ENCODE data around the gene FHAD1. TPM values are rescaled to one million over a fixed set of nuclear protein-coding genes. Genes with fewer than 3 reads are reported as not detected.

Gene FHAD1
- total and polyA plus RNA-seq, 9 of the 15 experiments (the other 6 are each of a cell fraction or from before 2014, with no cell fraction given) = 0.32 to 2.1 (median 1.5) TPM; not detected in 1

- peak; percentile 22; the same call in 1 of the 2 replicates for TF ChIP-seq ARID1B (IDR thresholded peaks at IDR 0.05)
- TF ChIP-seq WHSC1 (IDR thresholded peaks at IDR 0.05; ENCODE audit: low read length) = no peak
- no peak for TF ChIP-seq ARID3A (IDR thresholded peaks at IDR 0.05; ENCODE audit: borderline replicate concordance, low read depth, low read length)
- no peak; the same call in 1 of the 2 replicates for TF ChIP-seq FOXP1 (CRISPR knock-in tag; IDR thresholded peaks at IDR 0.05)
- TF ChIP-seq ZNF239 (CRISPR knock-in tag; IDR thresholded peaks at IDR 0.05) = no peak
- TF ChIP-seq UBTF (IDR thresholded peaks at IDR 0.05; ENCODE audit: borderline replicate concordance in 1 of 2, low read depth in 2 of 2, low read length in 2 of 2) = 0 out of 4 replicates have a peak, but pooled peaks of 1 of the 2 experiments have one; percentile 43
- TF ChIP-seq ELF4 (CRISPR knock-in tag; IDR thresholded peaks at IDR 0.05) = no peak
- no peak for TF ChIP-seq JUND (IDR thresholded peaks at IDR 0.05; ENCODE audit: borderline replicate concordance, low read depth, low read length)
- TF ChIP-seq JUND (tag; IDR thresholded peaks at IDR 0.05; ENCODE audit: borderline replicate concordance, low read depth, low read length) = peak; percentile 48; the same call in 2 of the 3 replicates
- no peak for TF ChIP-seq TARDBP (IDR thresholded peaks at IDR 0.05)
- TF ChIP-seq ZNF12 (CRISPR knock-in tag; IDR thresholded peaks at IDR 0.05) = no peak
- no peak for TF ChIP-seq CLOCK (CRISPR knock-in tag; IDR thresholded peaks at IDR 0.05; ENCODE audit: borderline replicate concordance)
- TF ChIP-seq CBFA2T3 (IDR thresholded peaks at IDR 0.05) = peak; percentile 52
- TF ChIP-seq PML (IDR thresholded peaks at IDR 0.05; ENCODE audit: low read length) = no peak
- TF ChIP-seq CHD1 (IDR thresholded peaks at IDR 0.05; ENCODE audit: low read length) = no peak
- TF ChIP-seq ZNF79 (CRISPR knock-in tag; IDR thresholded peaks at IDR 0.05; ENCODE audit: low read depth) = no peak
- no peak for TF ChIP-seq HIVEP1 (CRISPR knock-in tag; IDR thresholded peaks at IDR 0.05)
- no peak for TF ChIP-seq ZNF696 (CRISPR knock-in tag; conservative IDR thresholded peaks at IDR 0.05)
- TF ChIP-seq ZNF445 (CRISPR knock-in tag; IDR thresholded peaks at IDR 0.05; ENCODE audit: low read depth) = no peak
Observed at GRCh38 chr1:15444468-15445389, 197.7 kb downstream of the FHAD1 start (continued).

Data from K562 (cell line).